ENCODE results near the gene PTPRN2. TPM values are rescaled to one million over a fixed set of nuclear protein-coding genes. Genes with fewer than 3 reads are reported as not detected.

Gene PTPRN2
- total and polyA plus RNA-seq, 9 of the 15 experiments (the other 6 are each of a cell fraction or from before 2014, with no cell fraction given) = not detected

DNA sequence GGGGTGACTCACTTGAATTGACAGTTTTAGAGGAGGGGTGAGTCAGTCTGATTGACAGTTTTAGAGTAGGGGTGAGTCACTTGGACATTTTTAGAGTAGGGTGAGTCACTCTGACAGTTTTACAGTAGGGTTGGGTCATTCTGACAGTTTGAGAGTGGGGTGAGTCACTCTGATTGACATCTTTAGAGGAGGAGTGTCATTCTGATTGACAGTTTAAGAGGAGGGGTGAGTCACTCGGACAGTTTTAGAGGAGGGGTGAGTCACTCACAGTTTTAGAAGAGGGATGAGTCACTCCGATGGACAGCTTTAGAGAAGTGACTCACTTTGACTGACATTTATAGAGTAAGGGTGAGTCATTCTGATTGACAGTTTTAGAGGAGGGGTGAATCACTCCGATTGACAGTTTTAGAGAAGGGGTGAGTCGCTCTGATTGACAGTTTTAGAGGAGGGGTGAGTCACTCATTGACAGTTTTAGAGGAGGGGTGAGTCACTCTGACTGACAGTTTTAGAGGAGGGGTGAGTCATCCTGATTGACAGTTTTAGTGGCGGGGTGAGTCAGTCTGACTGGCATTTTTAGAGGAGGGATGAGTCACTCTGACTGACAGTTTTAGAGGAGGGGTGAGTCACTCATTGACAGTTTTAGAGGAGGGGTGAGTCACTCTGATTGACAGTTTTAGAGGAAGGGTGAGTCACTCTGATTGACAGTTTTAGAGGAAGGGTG lies 655.0 kb downstream of the PTPRN2 start:
- no TSS peak for BruUV-seq (replicated peaks)
- WGBS (ENCODE audit: insufficient coverage, low coverage, missing lambda C conversion rate) = 3% methylated on average over 5 of the region's 5 CpGs
- Histone ChIP-seq H3K79me2 (ENCODE audit: control insufficient read depth, insufficient read depth, low read length) (no peaks in the 10 kb centered on the region), H3K9me3 (replicated peaks; ENCODE audit: control insufficient read depth, insufficient read depth, low read depth, low read length) (peaks cover 7% of the 10 kb centered on the region; the same call in 1 of the 2 replicates), H3K36me3 (ENCODE audit: control insufficient read depth, insufficient read depth, low read length) (no peaks in the 10 kb centered on the region), H3K9me1 (ENCODE audit: control insufficient read depth, insufficient read depth, low read length) (no peaks in the 10 kb centered on the region), H3K4me2 (ENCODE audit: insufficient read depth, low read length) (no peak overlapping the region), H3K4me3 (no peak overlapping the region), H2AFZ (ENCODE audit: low read depth, low read length) (no peak overlapping the region), H3K9ac (ENCODE audit: insufficient read depth in 1 of 2, low read depth in 2 of 2, low read length in 2 of 2) (no peak overlapping the region), H3K27ac (ENCODE audit: extremely low read depth, low read depth, low read length) (no peak overlapping the region; the same call in 2 of the 3 replicates), H3K27me3 (ENCODE audit: control insufficient read depth in 2 of 2, insufficient read depth in 2 of 2, low read length in 2 of 2) (peaks cover 0 to 6% of the 10 kb centered on the region in 2 experiments; a peak in 1 of 5 replicates), H4K20me1 (replicated peaks; ENCODE audit: control insufficient read depth, insufficient read depth, low read length) (no peaks in the 10 kb centered on the region), H3K4me1 (replicated peaks in 1 of 2; ENCODE audit: control insufficient read depth in 2 of 2, insufficient read depth in 2 of 2, low read length in 2 of 2) (no peaks in the 10 kb centered on the region)
- no peak for FAIRE-seq
- ATAC-seq = no peak
- in situ Hi-C loops (cut with MboI) (no loop called here), intact Hi-C loops (cut with micrococcal nuclease) (no loop called here)
- ChIA-PET POLR2A (no interaction called here), CTCF (ENCODE audit: low intra/inter-chr PET ratio) (no interaction called here)
- DNase-seq (ENCODE audit: extremely low read depth in 1 of 4, low spot score in 3 of 4) = peak in 2 of 4 experiments; percentile 32 to 36
- TF ChIP-seq CEBPB (tag; IDR thresholded peaks at IDR 0.05) (no peak), STAT5B (CRISPR knock-in tag; IDR thresholded peaks at IDR 0.05) (no peak), SRSF3 (IDR thresholded peaks at IDR 0.05; ENCODE audit: insufficient read depth, low read length) (no peak), FOXP1 (CRISPR knock-in tag; IDR thresholded peaks at IDR 0.05) (no peak), ZFX (CRISPR knock-in tag; IDR thresholded peaks at IDR 0.05) (no peak), JUND (IDR thresholded peaks at IDR 0.05; ENCODE audit: borderline replicate concordance, low read depth, low read length) (no peak), JUND (tag; IDR thresholded peaks at IDR 0.05; ENCODE audit: borderline replicate concordance, low read depth, low read length) (peak; percentile 58), DNMT1 (IDR thresholded peaks at IDR 0.05) (no peak), PHB2 (IDR thresholded peaks at IDR 0.05; ENCODE audit: low read depth) (no peak), TAF1 (IDR thresholded peaks at IDR 0.05; ENCODE audit: control insufficient read depth, extremely low read depth, insufficient read depth, low read length, severe bottlenecking) (no peak), GTF2A2 (tag; IDR thresholded peaks at IDR 0.05) (no peak), FOSL1 (tag; conservative IDR thresholded peaks at IDR 0.05) (peak; percentile 76; the same call in 1 of the 2 replicates), NFXL1 (CRISPR knock-in tag; IDR thresholded peaks at IDR 0.05) (no peak), ZNF143 (CRISPR knock-in tag; IDR thresholded peaks at IDR 0.05) (no peak), U2AF2 (optimal IDR thresholded peaks at IDR 0.05; ENCODE audit: low read depth, low read length) (no peak), RHOXF2B (CRISPR knock-in tag; conservative IDR thresholded peaks at IDR 0.05) (no peak), SREBF2 (CRISPR knock-in tag; IDR thresholded peaks at IDR 0.05) (no peak), HLTF (IDR thresholded peaks at IDR 0.05) (no peak)
- TF ChIP-seq, protein P1, sequence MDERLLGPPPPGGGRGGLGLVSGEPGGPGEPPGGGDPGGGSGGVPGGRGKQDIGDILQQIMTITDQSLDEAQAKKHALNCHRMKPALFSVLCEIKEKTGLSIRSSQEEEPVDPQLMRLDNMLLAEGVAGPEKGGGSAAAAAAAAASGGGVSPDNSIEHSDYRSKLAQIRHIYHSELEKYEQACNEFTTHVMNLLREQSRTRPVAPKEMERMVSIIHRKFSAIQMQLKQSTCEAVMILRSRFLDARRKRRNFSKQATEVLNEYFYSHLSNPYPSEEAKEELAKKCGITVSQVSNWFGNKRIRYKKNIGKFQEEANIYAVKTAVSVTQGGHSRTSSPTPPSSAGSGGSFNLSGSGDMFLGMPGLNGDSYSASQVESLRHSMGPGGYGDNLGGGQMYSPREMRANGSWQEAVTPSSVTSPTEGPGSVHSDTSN (CRISPR knock-in tag; IDR thresholded peaks at IDR 0.05; ENCODE audit: low read depth) = no peak
- TF ChIP-seq, protein P1 (tag; conservative IDR thresholded peaks at IDR 0.05; ENCODE audit: low read depth) = peak; percentile 60
- TF ChIP-seq, protein P2, sequence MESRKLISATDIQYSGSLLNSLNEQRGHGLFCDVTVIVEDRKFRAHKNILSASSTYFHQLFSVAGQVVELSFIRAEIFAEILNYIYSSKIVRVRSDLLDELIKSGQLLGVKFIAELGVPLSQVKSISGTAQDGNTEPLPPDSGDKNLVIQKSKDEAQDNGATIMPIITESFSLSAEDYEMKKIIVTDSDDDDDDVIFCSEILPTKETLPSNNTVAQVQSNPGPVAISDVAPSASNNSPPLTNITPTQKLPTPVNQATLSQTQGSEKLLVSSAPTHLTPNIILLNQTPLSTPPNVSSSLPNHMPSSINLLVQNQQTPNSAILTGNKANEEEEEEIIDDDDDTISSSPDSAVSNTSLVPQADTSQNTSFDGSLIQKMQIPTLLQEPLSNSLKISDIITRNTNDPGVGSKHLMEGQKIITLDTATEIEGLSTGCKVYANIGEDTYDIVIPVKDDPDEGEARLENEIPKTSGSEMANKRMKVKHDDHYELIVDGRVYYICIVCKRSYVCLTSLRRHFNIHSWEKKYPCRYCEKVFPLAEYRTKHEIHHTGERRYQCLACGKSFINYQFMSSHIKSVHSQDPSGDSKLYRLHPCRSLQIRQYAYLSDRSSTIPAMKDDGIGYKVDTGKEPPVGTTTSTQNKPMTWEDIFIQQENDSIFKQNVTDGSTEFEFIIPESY (CRISPR knock-in tag; IDR thresholded peaks at IDR 0.05) = no peak
